ENCODE measurements around the gene SUGP2.

- TF ChIP-seq CTCF (IDR thresholded peaks at IDR 0.05; ENCODE audit: borderline replicate concordance, extremely low read depth, low read length, poor library complexity, severe bottlenecking) (no peak), EZH2 (IDR thresholded peaks at IDR 0.05; ENCODE audit: borderline replicate concordance, low read depth, low read length, severe bottlenecking) (no peak)
Measured at GRCh38 chr19:18978616-18979015, 54.7 kb downstream of the SUGP2 start.

Measured in DND-41 (cell line).